ENCODE measurements around the gene MPI.
A peak's percentile ranks its signal among the peaks of the same experiment; 100 is the strongest.

GRCh38 chr15:74891469-74891868 lies 1.6 kb downstream of the MPI start:
- no peak for TF ChIP-seq EGR1 (IDR thresholded peaks at IDR 0.05; ENCODE audit: low read depth in 2 of 2)
- no peak for TF ChIP-seq CTCF (IDR thresholded peaks at IDR 0.05; ENCODE audit: low read depth, low read length, missing input control)
- TF ChIP-seq NR2F2 (IDR thresholded peaks at IDR 0.05) = peak; percentile 46
- TF ChIP-seq YY1 (IDR thresholded peaks at IDR 0.05) = no peak
- TF ChIP-seq REST (IDR thresholded peaks at IDR 0.05) = no peak
- no peak for TF ChIP-seq MAX (IDR thresholded peaks at IDR 0.05)
- no peak for TF ChIP-seq RAD21 (IDR thresholded peaks at IDR 0.05)
- TF ChIP-seq ATF3 (IDR thresholded peaks at IDR 0.05) = no peak
- TF ChIP-seq JUND (IDR thresholded peaks at IDR 0.05) = no peak
- no peak for TF ChIP-seq TAF1 (conservative IDR thresholded peaks at IDR 0.05)
- TF ChIP-seq ZBTB33 (IDR thresholded peaks at IDR 0.05) = no peak
- no peak for TF ChIP-seq GABPA (IDR thresholded peaks at IDR 0.05 in 1 of 2, conservative IDR thresholded peaks at IDR 0.05 in 1 of 2)
- peak; percentile 64 for TF ChIP-seq SP1 (IDR thresholded peaks at IDR 0.05)

Data from liver (tissue), 3 donors.